Stimulated activated CD4-positive, alpha-beta T cell treated with anti-CD3 and anti-CD28 coated beads, Interleukin-4, amount 100 ng/mL, for 4 hours (primary cell): Measurements from ENCODE around the gene STEAP4.

Source experiments
- DNase-seq, 2 experiments: peaks; one replicate each; pipeline ENCODE4 v3.0.0-alpha.2; 2020

The STEAP4 gene

GRCh38 chr7:88306590-88307048 is at the start of gene STEAP4:
Gene STEAP4 (minus strand): TSS chr7:88306894. CDS start chr7:88284269, 22,625 bp downstream.
- DNase-seq, result no peak

GRCh38 chr7:88355011-88355410 is 48.3 kb upstream of the STEAP4 start:
- DNase-seq, result no peak

GRCh38 chr7:88350118-88350517 is 43.4 kb upstream of the STEAP4 start:
- DNase-seq, result no peak

GRCh38 chr7:88347517-88347916 is 40.8 kb upstream of the STEAP4 start:
- DNase-seq, result no peak

- DNase-seq, result no peak
Observed at GRCh38 chr7:88347090-88347489, 40.4 kb upstream of the STEAP4 start.

GRCh38 chr7:88346357-88346756 is 39.7 kb upstream of the STEAP4 start:
- DNase-seq, result no peak

- DNase-seq, result no peak
Observed at GRCh38 chr7:88344956-88345832, 38.5 kb upstream of the STEAP4 start.

- no peak for DNase-seq
Observed at GRCh38 chr7:88344271-88344670, 37.6 kb upstream of the STEAP4 start.

- DNase-seq, result no peak
Observed at GRCh38 chr7:88339195-88339922, 32.7 kb upstream of the STEAP4 start.

- no peak for DNase-seq
Observed at GRCh38 chr7:88338503-88338902, 31.8 kb upstream of the STEAP4 start.

- DNase-seq, result no peak
Observed at GRCh38 chr7:88337572-88337971, 30.9 kb upstream of the STEAP4 start.

GRCh38 chr7:88331322-88331721 is 24.6 kb upstream of the STEAP4 start:
- DNase-seq, result no peak

- DNase-seq, result no peak
Observed at GRCh38 chr7:88329532-88330463, 23.1 kb upstream of the STEAP4 start.

GRCh38 chr7:88328787-88329186 is 22.1 kb upstream of the STEAP4 start:
- DNase-seq, result no peak

GRCh38 chr7:88324699-88325098 is 18.0 kb upstream of the STEAP4 start:
- no peak for DNase-seq

- DNase-seq, result no peak
Observed at GRCh38 chr7:88322151-88322550, 15.5 kb upstream of the STEAP4 start.

- DNase-seq, result no peak
Observed at GRCh38 chr7:88321694-88322093, 15.0 kb upstream of the STEAP4 start.

- DNase-seq, result no peak
Observed at GRCh38 chr7:88318196-88318595, 11.5 kb upstream of the STEAP4 start.

GRCh38 chr7:88317422-88317821 is 10.7 kb upstream of the STEAP4 start:
- no peak for DNase-seq

GRCh38 chr7:88316456-88316855 is 9.8 kb upstream of the STEAP4 start:
- no peak for DNase-seq

- no peak for DNase-seq
Observed at GRCh38 chr7:88315522-88315921, 8.8 kb upstream of the STEAP4 start.

GRCh38 chr7:88314061-88314491 is 7.4 kb upstream of the STEAP4 start:
- DNase-seq, result no peak
